Measurements from ENCODE around the gene FNTB.

FNTB gene

DNA sequence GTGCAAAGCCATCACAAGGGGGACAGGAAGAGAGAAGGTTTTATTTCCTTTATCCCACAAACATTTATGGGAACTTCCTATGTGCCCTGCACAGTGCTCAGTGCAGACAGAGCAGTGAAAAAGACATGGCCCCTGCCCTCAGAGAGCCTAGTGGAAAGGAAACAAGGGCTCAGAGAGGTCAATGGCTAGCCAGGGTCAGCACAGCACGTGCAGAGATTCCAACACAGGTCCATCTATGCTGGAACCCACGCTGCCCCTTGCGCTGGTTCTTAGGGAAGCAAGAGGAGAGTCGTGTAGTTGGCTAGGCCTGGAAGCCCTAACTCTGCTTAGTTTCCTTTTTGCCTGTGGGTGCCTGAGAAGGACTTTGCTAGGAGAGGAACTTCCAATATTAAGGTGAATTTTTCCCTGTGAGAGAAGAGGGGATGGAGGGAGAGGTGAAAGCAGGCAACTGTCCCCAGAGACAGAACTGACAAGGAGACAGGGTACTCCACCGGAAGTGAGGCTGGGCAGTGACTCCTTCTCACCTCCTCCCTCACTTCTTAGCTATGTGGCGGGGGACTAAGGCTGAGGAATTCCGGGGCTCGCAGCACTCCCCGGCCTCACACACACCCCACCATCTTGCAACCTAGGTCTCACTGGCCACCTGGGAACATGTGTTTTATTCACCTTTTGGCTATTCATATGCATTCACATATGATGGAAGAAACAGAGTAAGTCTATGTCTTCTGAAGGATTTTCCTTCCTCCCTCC lies 32.0 kb upstream of the FNTB start:
- Histone ChIP-seq H3K9me3 (ENCODE audit: control insufficient read depth, low read length) (no peaks in the 10 kb centered on the region), H3K4me1 (ENCODE audit: control insufficient read depth, insufficient read depth, low read length) (no peaks in the 10 kb centered on the region), H3K9ac (ENCODE audit: low read length) (no peak overlapping the region), H3K27me3 (replicated peaks; ENCODE audit: control insufficient read depth, insufficient read depth, low read length) (no peaks in the 10 kb centered on the region), H3K36me3 (ENCODE audit: control insufficient read depth, insufficient read depth, low read length, severe bottlenecking) (no peaks in the 10 kb centered on the region), H3K4me3 (ENCODE audit: low read length) (no peak overlapping the region)
- DNase-seq (ENCODE audit: low read depth) = no peak

- no peaks in the 10 kb centered on the region for H3K4me1 ChIP-seq (ENCODE audit: control insufficient read depth, insufficient read depth, low read length)
- no peak overlapping the region for H3K4me3 ChIP-seq (ENCODE audit: low read length)
- H3K36me3 ChIP-seq (ENCODE audit: control insufficient read depth, insufficient read depth, low read length, severe bottlenecking) = no peaks in the 10 kb centered on the region
- H3K9ac ChIP-seq (ENCODE audit: low read length) = no peak overlapping the region
- no peak for DNase-seq (ENCODE audit: low read depth)
- no peaks in the 10 kb centered on the region for H3K9me3 ChIP-seq (ENCODE audit: control insufficient read depth, low read length)
- H3K27me3 ChIP-seq (replicated peaks; ENCODE audit: control insufficient read depth, insufficient read depth, low read length) = no peaks in the 10 kb centered on the region
Measured at GRCh38 chr14:64955297-64955696, 31.4 kb upstream of the FNTB start.

GRCh38 chr14:64956697-64957406 lies 29.8 kb upstream of the FNTB start:
- no peaks in the 10 kb centered on the region for H3K9me3 ChIP-seq (ENCODE audit: control insufficient read depth, low read length)
- no peak overlapping the region for H3K4me3 ChIP-seq (ENCODE audit: low read length)
- no peaks in the 10 kb centered on the region for H3K36me3 ChIP-seq (ENCODE audit: control insufficient read depth, insufficient read depth, low read length, severe bottlenecking)
- no peaks in the 10 kb centered on the region for H3K27me3 ChIP-seq (replicated peaks; ENCODE audit: control insufficient read depth, insufficient read depth, low read length)
- DNase-seq (ENCODE audit: low read depth) = no peak
- no peak overlapping the region for H3K9ac ChIP-seq (ENCODE audit: low read length)
- no peaks in the 10 kb centered on the region for H3K4me1 ChIP-seq (ENCODE audit: control insufficient read depth, insufficient read depth, low read length)

GRCh38 chr14:64958201-64958600 lies 28.5 kb upstream of the FNTB start:
- H3K9ac ChIP-seq (ENCODE audit: low read length) = no peak overlapping the region
- no peak for DNase-seq (ENCODE audit: low read depth)
- H3K27me3 ChIP-seq (replicated peaks; ENCODE audit: control insufficient read depth, insufficient read depth, low read length) = no peaks in the 10 kb centered on the region
- no peaks in the 10 kb centered on the region for H3K9me3 ChIP-seq (ENCODE audit: control insufficient read depth, low read length)
- H3K4me3 ChIP-seq (ENCODE audit: low read length) = no peak overlapping the region
- H3K4me1 ChIP-seq (ENCODE audit: control insufficient read depth, insufficient read depth, low read length) = no peaks in the 10 kb centered on the region
- H3K36me3 ChIP-seq (ENCODE audit: control insufficient read depth, insufficient read depth, low read length, severe bottlenecking) = no peaks in the 10 kb centered on the region

- Histone ChIP-seq H3K9ac (ENCODE audit: low read length) (no peak overlapping the region), H3K4me3 (ENCODE audit: low read length) (no peak overlapping the region), H3K27me3 (replicated peaks; ENCODE audit: control insufficient read depth, insufficient read depth, low read length) (no peaks in the 10 kb centered on the region), H3K9me3 (ENCODE audit: control insufficient read depth, low read length) (no peaks in the 10 kb centered on the region), H3K4me1 (ENCODE audit: control insufficient read depth, insufficient read depth, low read length) (no peaks in the 10 kb centered on the region), H3K36me3 (ENCODE audit: control insufficient read depth, insufficient read depth, low read length, severe bottlenecking) (no peaks in the 10 kb centered on the region)
- no peak for DNase-seq (ENCODE audit: low read depth)
Measured at GRCh38 chr14:64958743-64959142, 28.0 kb upstream of the FNTB start.

DNA sequence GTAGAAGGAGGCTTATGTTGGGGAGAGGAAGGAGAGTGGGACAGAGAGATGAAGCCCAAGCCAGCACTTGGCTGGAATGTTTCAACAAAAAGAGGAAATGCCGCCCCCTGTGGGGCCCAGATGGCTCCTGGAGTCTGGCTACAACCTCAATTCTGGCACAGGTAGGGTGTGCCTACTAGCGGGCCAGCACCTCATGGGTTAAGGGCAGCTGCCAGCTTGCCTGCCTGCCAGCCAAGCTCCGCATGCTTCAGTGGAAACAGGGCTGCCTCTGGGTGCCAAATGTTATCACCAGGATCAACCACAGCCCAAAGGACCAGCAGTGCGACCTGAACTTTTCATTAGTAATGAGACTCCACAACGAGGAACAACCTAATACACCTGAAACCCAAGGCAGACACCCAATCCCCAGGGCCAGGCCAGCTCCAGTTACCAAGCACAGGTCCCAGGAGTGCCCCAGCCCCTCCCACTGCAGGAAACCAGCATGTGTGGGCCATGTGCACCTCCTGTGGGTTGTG lies 25.9 kb upstream of the FNTB start:
- H3K36me3 ChIP-seq (ENCODE audit: control insufficient read depth, insufficient read depth, low read length, severe bottlenecking) = no peaks in the 10 kb centered on the region
- no peak overlapping the region for H3K9ac ChIP-seq (ENCODE audit: low read length)
- no peak for DNase-seq (ENCODE audit: low read depth)
- no peaks in the 10 kb centered on the region for H3K9me3 ChIP-seq (ENCODE audit: control insufficient read depth, low read length)
- H3K4me1 ChIP-seq (ENCODE audit: control insufficient read depth, insufficient read depth, low read length) = no peaks in the 10 kb centered on the region
- no peak overlapping the region for H3K4me3 ChIP-seq (ENCODE audit: low read length)
- H3K27me3 ChIP-seq (replicated peaks; ENCODE audit: control insufficient read depth, insufficient read depth, low read length) = no peaks in the 10 kb centered on the region

- Histone ChIP-seq H3K27me3 (replicated peaks; ENCODE audit: control insufficient read depth, insufficient read depth, low read length) (no peaks in the 10 kb centered on the region), H3K4me1 (ENCODE audit: control insufficient read depth, insufficient read depth, low read length) (no peaks in the 10 kb centered on the region), H3K9ac (ENCODE audit: low read length) (no peak overlapping the region), H3K9me3 (ENCODE audit: control insufficient read depth, low read length) (no peaks in the 10 kb centered on the region), H3K4me3 (ENCODE audit: low read length) (no peak overlapping the region), H3K36me3 (ENCODE audit: control insufficient read depth, insufficient read depth, low read length, severe bottlenecking) (no peaks in the 10 kb centered on the region)
- DNase-seq (ENCODE audit: low read depth) = no peak
Measured at GRCh38 chr14:64963611-64964010, 23.1 kb upstream of the FNTB start.

- Histone ChIP-seq H3K9me3 (ENCODE audit: control insufficient read depth, low read length) (no peaks in the 10 kb centered on the region), H3K4me1 (ENCODE audit: control insufficient read depth, insufficient read depth, low read length) (no peaks in the 10 kb centered on the region), H3K36me3 (ENCODE audit: control insufficient read depth, insufficient read depth, low read length, severe bottlenecking) (no peaks in the 10 kb centered on the region), H3K4me3 (ENCODE audit: low read length) (no peak overlapping the region), H3K27me3 (replicated peaks; ENCODE audit: control insufficient read depth, insufficient read depth, low read length) (no peaks in the 10 kb centered on the region), H3K9ac (ENCODE audit: low read length) (no peak overlapping the region)
- DNase-seq (ENCODE audit: low read depth) = no peak
Measured at GRCh38 chr14:64965356-64966000, 21.2 kb upstream of the FNTB start.

DNA sequence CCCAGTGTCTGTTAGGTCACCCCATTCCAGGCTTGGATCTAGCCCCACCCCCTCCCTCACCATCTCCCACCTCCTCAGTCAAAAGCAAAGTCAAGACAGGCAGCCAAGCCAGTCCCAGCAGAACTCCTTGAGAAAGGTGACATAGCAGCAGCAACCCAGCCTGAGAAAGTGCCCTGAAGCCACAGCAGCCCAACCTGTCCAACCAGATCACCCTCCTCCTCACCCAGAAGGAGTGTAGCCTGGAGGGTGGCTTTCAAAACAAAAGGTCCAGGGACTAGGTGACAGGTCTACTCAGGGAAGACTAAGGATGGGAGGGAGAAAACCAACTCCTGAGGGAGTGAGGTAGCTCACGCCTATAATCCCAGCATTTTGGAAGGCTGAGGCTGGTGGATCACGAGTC lies 19.7 kb upstream of the FNTB start:
- DNase-seq (ENCODE audit: low read depth) = no peak

DNA sequence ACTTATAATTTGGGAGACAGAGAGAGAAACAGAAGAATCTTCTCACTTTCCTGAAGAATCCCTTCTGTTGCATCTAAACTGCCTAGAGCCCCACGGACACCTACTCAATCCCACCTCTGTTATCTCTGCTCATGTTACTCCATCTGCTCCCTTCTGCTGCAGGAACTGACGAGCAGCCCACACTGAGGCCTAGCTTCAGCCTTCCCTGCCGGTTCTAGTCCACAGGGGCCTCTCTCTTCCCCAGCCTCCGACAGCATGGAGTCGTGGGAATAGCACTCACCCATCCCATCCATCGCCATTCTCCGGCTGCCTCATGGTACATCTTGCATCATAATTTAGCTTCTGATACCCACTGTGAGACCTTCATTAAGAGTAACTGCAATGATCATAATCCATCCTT lies 18.5 kb upstream of the FNTB start:
- H3K4me1 ChIP-seq (ENCODE audit: control insufficient read depth, insufficient read depth, low read length) = no peaks in the 10 kb centered on the region
- no peak overlapping the region for H3K4me3 ChIP-seq (ENCODE audit: low read length)
- H3K36me3 ChIP-seq (ENCODE audit: control insufficient read depth, insufficient read depth, low read length, severe bottlenecking) = no peaks in the 10 kb centered on the region
- no peak overlapping the region for H3K9ac ChIP-seq (ENCODE audit: low read length)
- H3K9me3 ChIP-seq (ENCODE audit: control insufficient read depth, low read length) = no peaks in the 10 kb centered on the region
- H3K27me3 ChIP-seq (replicated peaks; ENCODE audit: control insufficient read depth, insufficient read depth, low read length) = no peaks in the 10 kb centered on the region
- no peak for DNase-seq (ENCODE audit: low read depth)

More for the DNA sequence above, 19.7 kb upstream of the FNTB start:
- Histone ChIP-seq H3K9ac (ENCODE audit: low read length) (no peak overlapping the region), H3K9me3 (ENCODE audit: control insufficient read depth, low read length) (no peaks in the 10 kb centered on the region), H3K27me3 (replicated peaks; ENCODE audit: control insufficient read depth, insufficient read depth, low read length) (no peaks in the 10 kb centered on the region), H3K4me3 (ENCODE audit: low read length) (no peak overlapping the region), H3K4me1 (ENCODE audit: control insufficient read depth, insufficient read depth, low read length) (no peaks in the 10 kb centered on the region), H3K36me3 (ENCODE audit: control insufficient read depth, insufficient read depth, low read length, severe bottlenecking) (no peaks in the 10 kb centered on the region)

DNA sequence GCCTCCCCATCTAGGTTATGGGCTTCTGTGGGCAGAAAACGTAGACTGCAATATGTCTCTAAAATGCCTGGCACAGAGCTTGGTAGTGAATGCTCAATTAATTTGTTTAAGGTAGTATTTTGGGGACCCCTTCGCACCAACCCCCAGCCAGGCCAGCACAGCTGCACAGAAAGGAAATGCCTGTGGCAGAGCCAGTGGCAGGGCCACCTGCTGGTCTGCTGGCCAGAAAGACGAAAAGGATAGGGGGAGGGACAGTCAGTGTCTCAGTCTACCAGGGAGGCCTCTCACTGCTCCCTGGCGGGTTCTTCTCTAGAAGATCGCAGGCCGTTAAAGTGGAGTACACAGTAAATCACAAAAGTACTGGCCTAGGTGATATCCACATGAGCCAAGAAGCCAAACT lies 18.0 kb upstream of the FNTB start:
- Histone ChIP-seq H3K9me3 (ENCODE audit: control insufficient read depth, low read length) (no peaks in the 10 kb centered on the region), H3K9ac (ENCODE audit: low read length) (no peak overlapping the region), H3K36me3 (ENCODE audit: control insufficient read depth, insufficient read depth, low read length, severe bottlenecking) (no peaks in the 10 kb centered on the region), H3K4me1 (ENCODE audit: control insufficient read depth, insufficient read depth, low read length) (no peaks in the 10 kb centered on the region), H3K27me3 (replicated peaks; ENCODE audit: control insufficient read depth, insufficient read depth, low read length) (no peaks in the 10 kb centered on the region), H3K4me3 (ENCODE audit: low read length) (no peak overlapping the region)
- DNase-seq (ENCODE audit: low read depth) = no peak

Measured in adipocyte (in vitro differentiated cells).